ENCODE data around the gene RCSD1.

DNA sequence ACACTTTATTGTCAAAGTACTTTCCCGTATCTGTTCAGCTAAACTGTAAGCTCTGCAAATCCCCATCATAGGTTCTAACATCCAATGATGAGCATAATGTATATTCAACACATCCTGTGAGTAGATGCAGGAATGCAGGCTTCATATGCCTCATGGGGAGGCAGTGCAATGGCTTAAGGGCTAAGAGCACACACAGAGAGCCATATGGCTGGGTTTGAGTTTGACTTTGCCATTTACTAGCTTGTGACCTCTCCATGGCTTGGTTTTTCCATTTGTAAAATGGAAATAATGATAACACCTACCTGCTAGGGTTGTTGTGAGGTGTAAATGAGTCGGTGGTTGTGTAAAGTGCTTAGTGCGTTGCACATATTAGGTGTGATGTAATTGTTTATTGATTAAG is 13.4 kb downstream of the RCSD1 start:
- no peak for TF ChIP-seq POLR2A (IDR thresholded peaks at IDR 0.05)
- TF ChIP-seq, protein P1, sequence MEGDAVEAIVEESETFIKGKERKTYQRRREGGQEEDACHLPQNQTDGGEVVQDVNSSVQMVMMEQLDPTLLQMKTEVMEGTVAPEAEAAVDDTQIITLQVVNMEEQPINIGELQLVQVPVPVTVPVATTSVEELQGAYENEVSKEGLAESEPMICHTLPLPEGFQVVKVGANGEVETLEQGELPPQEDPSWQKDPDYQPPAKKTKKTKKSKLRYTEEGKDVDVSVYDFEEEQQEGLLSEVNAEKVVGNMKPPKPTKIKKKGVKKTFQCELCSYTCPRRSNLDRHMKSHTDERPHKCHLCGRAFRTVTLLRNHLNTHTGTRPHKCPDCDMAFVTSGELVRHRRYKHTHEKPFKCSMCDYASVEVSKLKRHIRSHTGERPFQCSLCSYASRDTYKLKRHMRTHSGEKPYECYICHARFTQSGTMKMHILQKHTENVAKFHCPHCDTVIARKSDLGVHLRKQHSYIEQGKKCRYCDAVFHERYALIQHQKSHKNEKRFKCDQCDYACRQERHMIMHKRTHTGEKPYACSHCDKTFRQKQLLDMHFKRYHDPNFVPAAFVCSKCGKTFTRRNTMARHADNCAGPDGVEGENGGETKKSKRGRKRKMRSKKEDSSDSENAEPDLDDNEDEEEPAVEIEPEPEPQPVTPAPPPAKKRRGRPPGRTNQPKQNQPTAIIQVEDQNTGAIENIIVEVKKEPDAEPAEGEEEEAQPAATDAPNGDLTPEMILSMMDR (IDR thresholded peaks at IDR 0.05), result no peak

Data from thyroid gland (tissue), 4 donors.